Retinal pigment epithelial cell (primary cell): Measurements from ENCODE around the gene RNF135.
"Not testable (repeated sequence)": the region's sequence is repeated elsewhere in the genome, so short reads cannot be mapped to it uniquely, and the experiment has no call there.

Experiments used
- DNase-seq: peaks from one replicate; pipeline ENCODE4 v3.0.0-alpha.2; 2010; ENCODE audit warnings: low read depth
- H3K4me3 ChIP-seq: 2 replicates; pipeline ENCODE4 v1.5.1; 2011; ENCODE audit warnings: mild to moderate bottlenecking, low read length, control low read depth, moderate library complexity
- CTCF ChIP-seq: conservative IDR thresholded peaks from 2 replicates; pipeline ENCODE4 v1.5.1; 2011; ENCODE audit warnings: low read depth, low read length, control low read depth, inconsistent platforms

Gene RNF135

GRCh38 chr17:31007695-31008373 is 37.0 kb downstream of the RNF135 start:
- TF ChIP-seq CTCF, result no peak
- no peak for DNase-seq
- H3K4me3 ChIP-seq, result peak overlapping the region; percentile 54

- H3K4me3 ChIP-seq, result peak overlapping the region; percentile 54
- DNase-seq, result no peak
- no peak for TF ChIP-seq CTCF
Observed at GRCh38 chr17:31008374-31009041, 37.7 kb downstream of the RNF135 start.

- H3K4me3 ChIP-seq, result peak overlapping the region; percentile 54
- not testable (repeated sequence) for DNase-seq
Observed at GRCh38 chr17:31009042-31009702, 38.3 kb downstream of the RNF135 start.

GRCh38 chr17:31010014-31010413 is 39.2 kb downstream of the RNF135 start:
- not testable (repeated sequence) for H3K4me3 ChIP-seq, DNase-seq

GRCh38 chr17:31013844-31014243 is 43.0 kb downstream of the RNF135 start:
- TF ChIP-seq CTCF, result no peak
- no peak overlapping the region for H3K4me3 ChIP-seq
- DNase-seq, result no peak

GRCh38 chr17:31015639-31016038 is 44.8 kb downstream of the RNF135 start:
- no peak for DNase-seq
- no peak overlapping the region for H3K4me3 ChIP-seq
- no peak for TF ChIP-seq CTCF

GRCh38 chr17:31019004-31019403 is 48.2 kb downstream of the RNF135 start:
- TF ChIP-seq CTCF, result no peak
- DNase-seq, result no peak
- no peak overlapping the region for H3K4me3 ChIP-seq

GRCh38 chr17:31023171-31023570 is 52.3 kb downstream of the RNF135 start:
- not testable (repeated sequence) for DNase-seq, H3K4me3 ChIP-seq
